ENCODE results near the gene FHOD3. TPM values are rescaled to one million over a fixed set of nuclear protein-coding genes. Genes with fewer than 3 reads are reported as not detected.
"Not testable (repeated sequence)": the region's sequence is repeated elsewhere in the genome, so short reads cannot be mapped to it uniquely, and the experiment has no call there.

Gene FHOD3
- polyA plus RNA-seq, 4 donors = 36.8 to 46.8 (median 42.1) TPM

DNA sequence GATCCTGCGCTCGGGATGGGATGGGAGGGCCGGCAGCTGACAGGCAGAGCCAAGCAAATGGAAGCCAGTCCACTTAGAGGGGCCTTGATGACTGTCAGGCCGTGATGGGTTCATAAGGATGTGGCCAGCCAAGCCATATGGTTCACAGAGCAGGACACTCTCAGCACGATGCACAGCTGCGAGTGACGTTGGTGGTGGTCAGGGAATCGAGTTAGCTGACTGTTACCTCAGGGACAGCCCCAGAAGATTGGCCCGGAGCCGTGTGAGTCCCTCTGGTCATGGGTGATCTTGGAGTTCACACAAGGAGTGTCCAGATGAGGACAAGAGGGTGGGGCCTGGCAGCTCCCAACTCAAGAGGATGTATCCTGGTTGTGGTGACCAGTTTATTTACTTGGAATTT, 461.1 kb downstream of the FHOD3 start:
- no peak for DNase-seq (ENCODE audit: low read depth in 4 of 4, low spot score in 3 of 4)

DNA sequence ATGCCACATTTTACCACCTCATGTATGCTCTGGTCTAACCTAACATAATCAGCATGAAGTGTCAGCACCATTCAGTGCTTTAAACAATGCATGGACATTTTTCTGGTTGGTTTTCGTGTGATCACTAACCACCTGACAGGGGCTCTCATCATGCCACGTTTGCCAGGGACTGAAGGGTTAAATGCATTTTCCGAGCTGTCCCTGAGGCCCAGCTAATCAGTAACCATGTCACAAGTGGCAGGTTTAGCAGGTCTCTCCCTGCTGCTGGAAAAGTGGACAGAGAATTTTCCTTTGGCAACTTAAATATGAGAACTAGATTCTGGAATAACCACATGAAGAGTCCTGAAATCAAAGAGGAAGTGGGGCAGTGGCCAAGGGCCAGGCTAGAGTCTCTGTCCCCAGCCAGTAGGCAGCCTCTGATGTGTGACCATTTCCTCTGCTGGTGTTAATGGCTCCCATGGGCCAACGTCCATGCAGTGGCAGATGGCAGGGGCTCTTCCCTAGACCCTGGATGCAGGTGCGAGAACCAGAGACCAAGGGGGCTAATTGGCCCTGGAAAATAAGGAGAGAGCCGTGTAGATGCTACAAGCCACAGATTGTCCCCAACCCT, 461.8 kb downstream of the FHOD3 start:
- no peak for DNase-seq (ENCODE audit: low read depth in 4 of 4, low spot score in 3 of 4)

- no peak for DNase-seq (ENCODE audit: low read depth in 4 of 4, low spot score in 3 of 4)
These were observed 463.1 kb downstream of the FHOD3 start for GRCh38 chr18:36760598-36760997.

DNA sequence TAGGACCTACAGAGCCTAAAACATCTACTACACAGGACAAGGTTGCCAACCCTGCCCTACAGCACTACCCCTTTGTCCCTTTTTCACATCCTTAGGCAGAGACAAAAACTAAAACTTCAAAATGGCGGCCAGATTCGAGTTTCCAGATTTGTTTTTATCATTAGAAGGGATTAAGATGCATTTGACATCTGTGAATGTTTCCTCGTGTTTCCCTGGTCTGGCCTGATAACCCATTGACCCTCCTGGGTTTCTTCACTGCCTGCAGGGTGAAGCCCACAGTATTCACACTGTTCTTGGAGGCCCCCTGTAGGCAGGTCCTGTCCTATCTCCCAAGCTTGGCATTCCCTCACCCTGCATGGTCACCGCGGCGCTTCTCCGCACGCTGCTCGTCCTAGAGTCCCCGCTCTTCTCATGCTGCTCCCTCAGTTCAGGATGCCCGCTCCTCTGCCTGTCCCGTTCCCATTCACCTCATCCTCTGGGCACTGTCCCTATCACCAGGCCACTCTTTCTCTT, 463.7 kb downstream of the FHOD3 start:
- no peak for DNase-seq (ENCODE audit: low read depth in 4 of 4, low spot score in 3 of 4)

DNA sequence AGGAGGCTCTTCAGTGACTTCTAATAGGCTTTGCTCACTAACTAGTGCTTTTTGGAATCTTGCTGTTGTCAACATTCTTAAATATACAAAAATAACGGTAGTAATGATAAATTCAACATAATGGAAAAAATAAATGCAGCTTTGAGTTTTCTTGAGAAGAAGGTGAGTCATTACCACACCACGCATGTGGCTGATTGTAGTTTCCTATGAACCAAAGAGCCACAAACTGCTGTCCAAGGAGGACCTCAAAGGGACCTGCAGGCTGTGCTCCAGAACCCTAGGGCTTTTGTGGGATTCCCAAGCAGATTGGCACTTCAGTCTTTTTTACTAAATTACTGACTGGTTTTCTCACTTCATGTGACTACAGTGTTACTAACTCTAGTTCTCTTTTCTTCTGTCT, 464.6 kb downstream of the FHOD3 start:
- DNase-seq (ENCODE audit: low read depth in 4 of 4, low spot score in 3 of 4) = no peak

- DNase-seq (ENCODE audit: low read depth in 4 of 4, low spot score in 3 of 4) = not testable (repeated sequence)
These were observed 465.5 kb downstream of the FHOD3 start for GRCh38 chr18:36762965-36763364.

- no peak for DNase-seq (ENCODE audit: low read depth in 4 of 4, low spot score in 3 of 4)
These were observed 469.3 kb downstream of the FHOD3 start for GRCh38 chr18:36766836-36767235.

GRCh38 chr18:36769172-36769571, 471.7 kb downstream of the FHOD3 start:
- no peak for DNase-seq (ENCODE audit: low read depth in 4 of 4, low spot score in 3 of 4)

- no peak for DNase-seq (ENCODE audit: low read depth in 4 of 4, low spot score in 3 of 4)
These were observed 472.2 kb downstream of the FHOD3 start for GRCh38 chr18:36769611-36770314.

DNA sequence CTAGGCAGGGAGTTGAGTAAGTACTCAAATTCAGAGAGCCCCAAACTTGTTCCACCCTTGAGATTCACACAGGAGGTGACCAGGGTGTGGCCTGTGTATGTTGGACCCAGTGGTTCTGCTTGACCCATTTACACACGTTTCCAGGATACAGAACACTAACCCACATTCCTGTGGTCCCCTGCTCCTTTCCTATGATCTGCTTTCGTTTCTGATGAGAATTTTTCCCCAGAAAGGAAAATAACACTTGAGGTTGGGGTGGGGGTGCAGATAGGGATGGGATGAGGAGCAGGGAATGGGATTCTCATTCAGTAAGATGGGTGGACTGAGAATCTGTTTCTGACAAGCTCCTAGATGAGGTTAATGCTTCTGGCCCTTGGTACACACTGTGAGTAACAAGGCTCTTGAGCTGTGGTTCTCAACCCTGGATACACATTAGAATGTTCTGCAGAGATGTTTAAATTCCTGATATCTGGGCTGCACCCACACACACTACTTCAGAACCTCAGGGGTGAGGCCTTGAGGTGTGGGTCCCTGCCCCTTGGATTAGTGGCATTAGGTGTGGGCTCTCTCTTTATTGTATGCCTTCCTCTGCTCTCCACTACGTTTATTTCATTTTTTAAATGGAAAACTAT, 472.9 kb downstream of the FHOD3 start:
- DNase-seq (ENCODE audit: low read depth in 4 of 4, low spot score in 3 of 4) = no peak

GRCh38 chr18:36771245-36771644, 473.7 kb downstream of the FHOD3 start:
- no peak for DNase-seq (ENCODE audit: low read depth in 4 of 4, low spot score in 3 of 4)

DNA sequence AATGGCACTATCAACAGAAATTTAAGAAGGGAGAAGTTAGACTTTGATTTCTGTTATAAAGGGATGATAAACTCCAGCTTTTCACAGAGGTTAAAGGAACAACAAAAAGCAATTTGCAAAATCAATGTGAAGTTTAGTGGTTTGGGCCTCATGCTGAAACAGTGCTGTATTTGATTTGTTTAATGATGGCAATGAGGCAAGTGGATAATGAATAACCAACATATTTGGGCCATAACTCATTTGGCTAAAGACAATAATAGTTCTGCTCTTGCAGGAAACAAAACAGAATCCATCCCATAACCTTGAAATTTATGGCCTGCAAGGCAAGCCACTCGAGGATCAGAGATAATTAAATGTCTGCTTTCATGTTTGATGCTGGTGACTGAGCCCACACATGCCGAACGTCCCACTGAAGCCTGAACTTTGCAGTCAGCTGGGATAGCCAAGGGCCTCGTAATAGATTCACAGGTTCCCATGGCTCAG, 474.8 kb downstream of the FHOD3 start:
- peak; percentile 38 to 65 (median 50) for DNase-seq (ENCODE audit: low read depth in 4 of 4, low spot score in 3 of 4)

- DNase-seq (ENCODE audit: low read depth in 4 of 4, low spot score in 3 of 4) = no peak
These were observed 477.9 kb downstream of the FHOD3 start for GRCh38 chr18:36775396-36775795.

DNA sequence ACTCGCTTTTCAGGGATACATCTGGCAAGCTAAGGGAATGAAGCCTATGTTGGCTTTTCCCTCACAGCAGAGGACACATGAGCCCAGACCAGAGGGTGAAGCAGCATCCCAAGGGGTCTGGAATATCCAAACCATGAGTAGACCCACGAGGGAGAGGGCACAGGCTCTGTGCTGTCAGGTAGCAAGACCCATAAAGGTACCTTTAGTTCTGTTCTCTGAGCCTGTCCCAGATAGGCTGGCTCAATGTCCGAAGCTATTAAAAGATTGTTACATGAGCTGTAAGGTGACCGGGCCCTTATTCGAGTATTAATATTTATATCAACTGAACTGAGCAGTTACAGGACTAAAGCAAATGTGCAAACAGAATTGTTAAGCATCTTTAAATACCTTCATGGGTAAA, 479.1 kb downstream of the FHOD3 start:
- DNase-seq (ENCODE audit: low read depth in 4 of 4, low spot score in 3 of 4) = no peak

- DNase-seq (ENCODE audit: low read depth in 4 of 4, low spot score in 3 of 4) = no peak
These were observed 480.1 kb downstream of the FHOD3 start for GRCh38 chr18:36777566-36777965.

DNA sequence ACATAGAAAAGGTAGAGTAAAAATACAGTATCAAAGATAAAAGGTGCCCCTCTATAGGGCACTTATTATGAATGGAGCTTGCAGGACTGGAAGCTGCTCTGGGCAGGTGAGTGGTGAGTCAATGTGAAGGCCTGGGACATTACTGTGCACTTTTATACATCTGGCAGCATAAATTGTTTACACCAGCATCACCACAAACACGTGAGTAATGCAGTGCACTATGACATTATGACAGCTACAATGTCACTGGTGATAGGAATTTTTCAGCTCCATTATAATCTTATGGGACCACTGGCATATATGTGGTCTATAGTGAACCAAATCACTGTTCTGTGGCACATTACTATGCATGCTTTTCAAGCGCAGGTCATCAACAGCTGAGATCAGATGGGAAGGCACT, 483.2 kb downstream of the FHOD3 start:
- no peak for DNase-seq (ENCODE audit: low read depth in 4 of 4, low spot score in 3 of 4)

- DNase-seq (ENCODE audit: low read depth in 4 of 4, low spot score in 3 of 4) = no peak
These were observed 485.2 kb downstream of the FHOD3 start for GRCh38 chr18:36782710-36783109.

- no peak for DNase-seq (ENCODE audit: low read depth in 4 of 4, low spot score in 3 of 4)
These were observed 486.3 kb downstream of the FHOD3 start for GRCh38 chr18:36783792-36784191.

DNA sequence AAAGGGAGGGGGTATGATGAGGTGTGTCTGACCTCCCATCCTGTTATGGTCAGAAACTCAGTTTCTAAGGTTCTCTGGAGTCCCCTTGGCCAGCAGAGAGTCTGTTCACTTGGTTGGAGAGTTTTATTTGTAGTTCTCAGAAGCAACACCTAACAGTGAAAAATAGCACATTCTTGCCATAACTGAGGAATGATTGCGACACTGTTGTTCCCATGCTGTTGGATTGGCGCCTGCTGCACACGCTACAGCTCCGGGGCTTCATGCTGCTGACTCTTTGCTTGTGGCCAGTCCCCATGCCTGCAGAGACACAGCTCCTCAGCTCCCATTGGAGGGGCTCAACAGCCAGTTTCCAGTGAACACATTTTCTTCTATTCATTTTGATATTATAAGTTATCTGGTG, 489.2 kb downstream of the FHOD3 start:
- no peak for DNase-seq (ENCODE audit: low read depth in 4 of 4, low spot score in 3 of 4)

- DNase-seq (ENCODE audit: low read depth in 4 of 4, low spot score in 3 of 4) = no peak
These were observed 495.2 kb downstream of the FHOD3 start for GRCh38 chr18:36792634-36793283.

All from right renal pelvis (tissue), 4 donors.